Activated CD4-positive, alpha-beta T cell treated with anti-CD3 and anti-CD28 coated beads, Interleukin-2, amount 10 ng/mL, durations not matched to agents 24 days and 14 days (primary cell): ENCODE measurements around the gene FOXN3. TPM values are rescaled to one million over a fixed set of nuclear protein-coding genes. Genes with fewer than 3 reads are reported as not detected.
"Not testable (repeated sequence)": the region's sequence is repeated elsewhere in the genome, so short reads cannot be mapped to it uniquely, and the experiment has no call there.

Experiments used
- DNase-seq: peaks from one replicate; pipeline ENCODE4 v3.0.0; 2022
- H3K27ac Mint-ChIP-seq: one replicate; pipeline ENCODE4 v1.8.0; 2022; ENCODE audit warnings: mild to moderate bottlenecking, mixed read lengths
- H3K27me3 Mint-ChIP-seq: one replicate; pipeline ENCODE4 v1.8.0; 2022; ENCODE audit warnings: mixed read lengths
- H3K36me3 Mint-ChIP-seq: one replicate; pipeline ENCODE4 v1.8.0; 2022; ENCODE audit warnings: low read depth, mild to moderate bottlenecking, mixed read lengths
- H3K4me1 Mint-ChIP-seq: one replicate; pipeline ENCODE4 v1.8.0; 2021; ENCODE audit warnings: mixed read lengths
- H3K4me3 Mint-ChIP-seq: one replicate; pipeline ENCODE4 v1.8.0; 2022; ENCODE audit warnings: mild to moderate bottlenecking, moderate library complexity, mixed read lengths
- H3K9me3 Mint-ChIP-seq: one replicate; pipeline ENCODE4 v1.8.0; 2021; ENCODE audit warnings: mixed read lengths
- intact Hi-C: fragments of 100-400 bp; cut with micrococcal nuclease; formaldehyde crosslinking; loops from one replicate; pipeline ENCODE4 v1.15.1; 2023
- total RNA-seq: library from RNA; stranded (reverse); gene quantifications from 2 replicates; pipeline ENCODE4 v1.2.3, GENCODE V29; 2022

The FOXN3 gene
- total RNA-seq, 1 donor from 2014 or later, result 80.0 TPM

GRCh38 chr14:89166633-89167032 lies 250.4 kb downstream of the FOXN3 start:
- no peak overlapping the region for H3K27ac Mint-ChIP-seq
- H3K9me3 Mint-ChIP-seq, result no peaks in the 10 kb centered on the region
- no peaks in the 10 kb centered on the region for H3K27me3 Mint-ChIP-seq
- intact Hi-C loops, result no loop called here
- no peak overlapping the region for H3K4me3 Mint-ChIP-seq
- H3K4me1 Mint-ChIP-seq, result peaks cover 15% of the 10 kb centered on the region
- H3K36me3 Mint-ChIP-seq, result peaks cover 40% of the 10 kb centered on the region
- DNase-seq, result no peak

GRCh38 chr14:89165189-89166181 lies 251.5 kb downstream of the FOXN3 start:
- H3K36me3 Mint-ChIP-seq, result peaks cover 38% of the 10 kb centered on the region
- peak overlapping the region; percentile 22 for H3K27ac Mint-ChIP-seq
- H3K4me1 Mint-ChIP-seq, result peaks cover 15% of the 10 kb centered on the region
- no peaks in the 10 kb centered on the region for H3K9me3 Mint-ChIP-seq
- DNase-seq, result peak; percentile 60
- intact Hi-C loops, result no loop called here
- H3K27me3 Mint-ChIP-seq, result no peaks in the 10 kb centered on the region
- peak overlapping the region; percentile 3 for H3K4me3 Mint-ChIP-seq

GRCh38 chr14:89164168-89165073 lies 252.6 kb downstream of the FOXN3 start:
- intact Hi-C loops, result loop anchor here (5.0 kb wide), 1 partner anchor 608 kb away; no protein-coding TSS in a partner anchor
- Mint-ChIP-seq H3K4me1 (peaks cover 15% of the 10 kb centered on the region), H3K27ac (peak overlapping the region; percentile 22), H3K4me3 (peak overlapping the region; percentile 3), H3K27me3 (no peaks in the 10 kb centered on the region), H3K9me3 (no peaks in the 10 kb centered on the region), H3K36me3 (peaks cover 35% of the 10 kb centered on the region)
- DNase-seq, result no peak

- H3K36me3 Mint-ChIP-seq, result peaks cover 36% of the 10 kb centered on the region
- intact Hi-C loops, result loop anchor here (5.0 kb wide), 1 partner anchor 609 kb away; no protein-coding TSS in a partner anchor
- H3K27ac Mint-ChIP-seq, result no peak overlapping the region
- no peaks in the 10 kb centered on the region for H3K27me3 Mint-ChIP-seq
- peaks cover 15% of the 10 kb centered on the region for H3K4me1 Mint-ChIP-seq
- DNase-seq, result no peak
- no peaks in the 10 kb centered on the region for H3K9me3 Mint-ChIP-seq
- no peak overlapping the region for H3K4me3 Mint-ChIP-seq
Observed at GRCh38 chr14:89163031-89163636, 253.9 kb downstream of the FOXN3 start.

GRCh38 chr14:89162586-89162985 lies 254.4 kb downstream of the FOXN3 start:
- no peaks in the 10 kb centered on the region for H3K27me3 Mint-ChIP-seq
- intact Hi-C loops, result loop anchor here (5.0 kb wide), 1 partner anchor 610 kb away; no protein-coding TSS in a partner anchor
- no peak overlapping the region for H3K4me3 Mint-ChIP-seq
- no peaks in the 10 kb centered on the region for H3K9me3 Mint-ChIP-seq
- peaks cover 34% of the 10 kb centered on the region for H3K36me3 Mint-ChIP-seq
- DNase-seq, result no peak
- H3K27ac Mint-ChIP-seq, result no peak overlapping the region
- peaks cover 15% of the 10 kb centered on the region for H3K4me1 Mint-ChIP-seq

- DNase-seq, result no peak
- Mint-ChIP-seq H3K36me3 (peaks cover 30% of the 10 kb centered on the region), H3K27ac (no peak overlapping the region), H3K27me3 (no peaks in the 10 kb centered on the region), H3K4me1 (peaks cover 11% of the 10 kb centered on the region), H3K9me3 (no peaks in the 10 kb centered on the region), H3K4me3 (no peak overlapping the region)
- intact Hi-C loops, result loop anchor here (5.0 kb wide), 1 partner anchor 612 kb away; no protein-coding TSS in a partner anchor
Observed at GRCh38 chr14:89160437-89160836, 256.6 kb downstream of the FOXN3 start.

GRCh38 chr14:89158701-89159100 lies 258.3 kb downstream of the FOXN3 start:
- H3K27me3 Mint-ChIP-seq, result no peaks in the 10 kb centered on the region
- no peak for DNase-seq
- H3K4me1 Mint-ChIP-seq, result no peaks in the 10 kb centered on the region
- no peak overlapping the region for H3K4me3 Mint-ChIP-seq
- peaks cover 23% of the 10 kb centered on the region for H3K36me3 Mint-ChIP-seq
- intact Hi-C loops, result no loop called here
- no peaks in the 10 kb centered on the region for H3K9me3 Mint-ChIP-seq
- no peak overlapping the region for H3K27ac Mint-ChIP-seq

- H3K4me1 Mint-ChIP-seq, intact Hi-C loops, H3K27ac Mint-ChIP-seq, H3K9me3 Mint-ChIP-seq, H3K27me3 Mint-ChIP-seq, H3K4me3 Mint-ChIP-seq, DNase-seq: not testable (repeated sequence)
- H3K36me3 Mint-ChIP-seq, result peaks cover 23% of the 10 kb centered on the region
Observed at GRCh38 chr14:89158104-89158503, 258.9 kb downstream of the FOXN3 start.

GRCh38 chr14:89155491-89155890 lies 261.5 kb downstream of the FOXN3 start:
- intact Hi-C loops, result no loop called here
- DNase-seq, result no peak
- Mint-ChIP-seq H3K36me3 (peaks cover 10% of the 10 kb centered on the region), H3K9me3 (peaks cover 8% of the 10 kb centered on the region), H3K27me3 (no peaks in the 10 kb centered on the region), H3K4me3 (no peak overlapping the region), H3K4me1 (no peaks in the 10 kb centered on the region), H3K27ac (no peak overlapping the region)

GRCh38 chr14:89151693-89152092 lies 265.3 kb downstream of the FOXN3 start:
- intact Hi-C loops, DNase-seq, H3K4me1 Mint-ChIP-seq, H3K36me3 Mint-ChIP-seq, H3K4me3 Mint-ChIP-seq, H3K27me3 Mint-ChIP-seq, H3K27ac Mint-ChIP-seq: not testable (repeated sequence)
- H3K9me3 Mint-ChIP-seq, result peaks cover 11% of the 10 kb centered on the region

GRCh38 chr14:89146274-89146673 lies 270.8 kb downstream of the FOXN3 start:
- no peak overlapping the region for H3K27ac Mint-ChIP-seq
- intact Hi-C loops, result no loop called here
- H3K27me3 Mint-ChIP-seq, result peaks cover 5% of the 10 kb centered on the region
- H3K36me3 Mint-ChIP-seq, result peaks cover 2% of the 10 kb centered on the region
- no peaks in the 10 kb centered on the region for H3K4me1 Mint-ChIP-seq
- no peak for DNase-seq
- H3K4me3 Mint-ChIP-seq, result no peak overlapping the region
- peaks cover 3% of the 10 kb centered on the region for H3K9me3 Mint-ChIP-seq

- Mint-ChIP-seq H3K27me3 (peaks cover 4% of the 10 kb centered on the region), H3K27ac (no peak overlapping the region), H3K4me1 (no peaks in the 10 kb centered on the region), H3K4me3 (no peak overlapping the region), H3K36me3 (no peaks in the 10 kb centered on the region), H3K9me3 (no peaks in the 10 kb centered on the region)
- DNase-seq, result no peak
- intact Hi-C loops, result no loop called here
Observed at GRCh38 chr14:89144642-89145041, 272.4 kb downstream of the FOXN3 start.

- no peak overlapping the region for H3K27ac Mint-ChIP-seq
- no peaks in the 10 kb centered on the region for H3K4me1 Mint-ChIP-seq
- DNase-seq, result no peak
- H3K9me3 Mint-ChIP-seq, result no peaks in the 10 kb centered on the region
- no peaks in the 10 kb centered on the region for H3K36me3 Mint-ChIP-seq
- intact Hi-C loops, result no loop called here
- no peak overlapping the region for H3K4me3 Mint-ChIP-seq
- H3K27me3 Mint-ChIP-seq, result peaks cover 4% of the 10 kb centered on the region
Observed at GRCh38 chr14:89144066-89144465, 273.0 kb downstream of the FOXN3 start.
